Smooth muscle cell (in vitro differentiated cells): ENCODE data around the gene FUBP3. TPM values are rescaled to one million over a fixed set of nuclear protein-coding genes. Genes with fewer than 3 reads are reported as not detected.

ENCODE experiments used
- DNase-seq: peaks from one replicate; lab custom pipeline; 2025; ENCODE audit not compliant: unreplicated experiment; lab: John Stamatoyannopoulos, UW
- H2AFZ ChIP-seq: fragments of 200-600 bp; sonication (generic); 2 replicates; pipeline ENCODE4 v1.6.0; 2016; ENCODE audit warnings: antibody characterized with exemption, low read depth, mild to moderate bottlenecking
- H3F3A ChIP-seq: fragments of 200-600 bp; sonication (generic); 2 replicates; pipeline ENCODE4 v1.6.0; 2017; ENCODE audit warnings: antibody characterized with exemption, low read depth
- H3K27ac ChIP-seq: fragments of 200-600 bp; sonication (generic); 2 replicates; pipeline ENCODE4 v1.5.1; 2016; ENCODE audit warnings: low read depth, mild to moderate bottlenecking
- H3K27me3 ChIP-seq: fragments of 200-600 bp; sonication (generic); 2 replicates; pipeline ENCODE4 v1.6.1; 2016; ENCODE audit warnings: low read depth, mild to moderate bottlenecking
- H3K36me3 ChIP-seq: fragments of 200-600 bp; sonication (generic); 2 replicates; pipeline ENCODE4 v1.5.1; 2016; ENCODE audit warnings: low read depth
- H3K4me1 ChIP-seq: fragments of 200-600 bp; sonication (generic); 2 replicates; pipeline ENCODE4 v1.5.1; 2016; ENCODE audit warnings: low read depth
- H3K4me2 ChIP-seq: fragments of 200-600 bp; sonication (generic); 2 replicates; pipeline ENCODE4 v1.6.0; 2016; ENCODE audit warnings: mild to moderate bottlenecking
- H3K4me3 ChIP-seq: fragments of 200-600 bp; sonication (generic); 2 replicates; pipeline ENCODE4 v1.5.1; 2016; ENCODE audit warnings: mild to moderate bottlenecking
- H3K79me2 ChIP-seq: fragments of 200-600 bp; sonication (generic); 2 replicates; pipeline ENCODE4 v1.6.0; 2016; ENCODE audit warnings: low read depth, mild to moderate bottlenecking
- H3K9ac ChIP-seq: fragments of 200-600 bp; sonication (generic); 2 replicates; pipeline ENCODE4 v1.6.0; 2016; ENCODE audit warnings: low read depth
- H3K9me3 ChIP-seq: fragments of 200-600 bp; sonication (generic); replicated peaks from 2 replicates; pipeline ENCODE4 v1.5.1; 2016; ENCODE audit warnings: low read depth
- H4K20me1 ChIP-seq: fragments of 200-600 bp; sonication (generic); 2 replicates; pipeline ENCODE4 v1.6.0; 2016; ENCODE audit warnings: low read depth
- CTCF ChIP-seq: fragments of 200-600 bp; sonication (generic); IDR thresholded peaks from 2 replicates; pipeline ENCODE4 v1.5.1; 2017; ENCODE audit warnings: borderline replicate concordance, mild to moderate bottlenecking, antibody characterized with exemption; ENCODE audit not compliant: insufficient read depth, poor library complexity, severe bottlenecking
- WGBS: methylation state at CpG from one replicate; pipeline ENCODE4 v1.1.7; 2016; ENCODE audit warnings: low lambda C conversion rate; 5-methylcytosine and 5-hydroxymethylcytosine counted together
- polyA plus RNA-seq: library from polyadenylated mRNA; unstranded; fragments of >200 nt; fragmentation: Nextera tagmentation; extraction: Ambion mirVana; gene quantifications from 2 replicates; pipeline ENCODE4 v1.2.1, GENCODE V29; 2016
- total RNA-seq: library from RNA; depleted of rRNA; stranded (reverse); fragments of >200 nt; gene quantifications from 2 replicates; pipeline ENCODE4 v1.2.3, GENCODE V29; 2014

FUBP3 gene
- total and polyA plus RNA-seq, 2 experiments from 2014 or later: 46.9 to 52.5 TPM

GRCh38 chr9:130672466-130672865 is 93.1 kb downstream of the FUBP3 start:
- WGBS: 88% methylated on average over 8 of the region's 8 CpGs
- no peak for TF ChIP-seq CTCF
- Histone ChIP-seq H4K20me1 (no peaks in the 10 kb centered on the region), H2AFZ (no peak overlapping the region), H3K27ac (no peak overlapping the region), H3F3A (no peaks in the 10 kb centered on the region), H3K4me3 (no peak overlapping the region), H3K4me2 (no peak overlapping the region), H3K9ac (no peak overlapping the region), H3K9me3 (no peaks in the 10 kb centered on the region), H3K79me2 (no peaks in the 10 kb centered on the region), H3K36me3 (no peaks in the 10 kb centered on the region), H3K4me1 (no peaks in the 10 kb centered on the region), H3K27me3 (peaks cover 16% of the 10 kb centered on the region)
- DNase-seq: no peak

- peaks cover 14% of the 10 kb centered on the region for H3K27me3 ChIP-seq
- 82% methylated on average over 12 of the region's 12 CpGs for WGBS
- H3K9ac ChIP-seq: no peak overlapping the region
These were observed 93.7 kb downstream of the FUBP3 start for GRCh38 chr9:130672933-130673615.

GRCh38 chr9:130675396-130675795 is 96.0 kb downstream of the FUBP3 start:
- H3K36me3 ChIP-seq: no peaks in the 10 kb centered on the region
- no peaks in the 10 kb centered on the region for H3K4me1 ChIP-seq
- no peaks in the 10 kb centered on the region for H3K9me3 ChIP-seq
- H3K9ac ChIP-seq: no peak overlapping the region
- no peak overlapping the region for H3K4me2 ChIP-seq
- H2AFZ ChIP-seq: no peak overlapping the region
- H3K79me2 ChIP-seq: no peaks in the 10 kb centered on the region
- no peak overlapping the region for H3K27ac ChIP-seq
- no peak for DNase-seq
- 95% methylated on average over 13 of the region's 13 CpGs for WGBS
- H3K27me3 ChIP-seq: peaks cover 19% of the 10 kb centered on the region
- H4K20me1 ChIP-seq: no peaks in the 10 kb centered on the region
- H3F3A ChIP-seq: no peaks in the 10 kb centered on the region
- no peak overlapping the region for H3K4me3 ChIP-seq
- no peak for TF ChIP-seq CTCF

More at GRCh38 chr9:130672933-130673615, 93.7 kb downstream of the FUBP3 start:
- no peaks in the 10 kb centered on the region for H3K4me1 ChIP-seq
- H3K4me3 ChIP-seq: no peak overlapping the region
- H3K79me2 ChIP-seq: no peaks in the 10 kb centered on the region
- H3K36me3 ChIP-seq: no peaks in the 10 kb centered on the region
- no peak overlapping the region for H3K27ac ChIP-seq
- H4K20me1 ChIP-seq: no peaks in the 10 kb centered on the region
- no peaks in the 10 kb centered on the region for H3F3A ChIP-seq
- no peaks in the 10 kb centered on the region for H3K9me3 ChIP-seq
- H2AFZ ChIP-seq: no peak overlapping the region
- H3K4me2 ChIP-seq: no peak overlapping the region
- DNase-seq: no peak
- no peak for TF ChIP-seq CTCF

GRCh38 chr9:130677252-130677651 is 97.9 kb downstream of the FUBP3 start:
- TF ChIP-seq CTCF: no peak
- H3K27ac ChIP-seq: no peak overlapping the region
- WGBS: 88% methylated on average over 7 of the region's 7 CpGs
- DNase-seq: no peak
- no peak overlapping the region for H3K4me3 ChIP-seq
- peaks cover 23% of the 10 kb centered on the region for H3K27me3 ChIP-seq
- H3K79me2 ChIP-seq: no peaks in the 10 kb centered on the region
- no peaks in the 10 kb centered on the region for H3K9me3 ChIP-seq
- no peak overlapping the region for H2AFZ ChIP-seq
- H4K20me1 ChIP-seq: no peaks in the 10 kb centered on the region
- H3F3A ChIP-seq: no peaks in the 10 kb centered on the region
- H3K9ac ChIP-seq: no peak overlapping the region
- H3K4me1 ChIP-seq: no peaks in the 10 kb centered on the region
- no peaks in the 10 kb centered on the region for H3K36me3 ChIP-seq
- H3K4me2 ChIP-seq: no peak overlapping the region
